Fibroblast of pulmonary artery (primary cell): Measurements from ENCODE around the gene DPP6.

Experiments used
- DNase-seq: peaks from one replicate; pipeline ENCODE4 v3.0.0-alpha.2; 2010; ENCODE audit warnings: low read depth
- H3K4me3 ChIP-seq: replicated peaks from 2 replicates; pipeline ENCODE4 v1.5.1; 2011; ENCODE audit warnings: low read depth, mild to moderate bottlenecking, control low read depth, low read length, moderate library complexity
- TF ChIP-seq, protein P1 (sequence below): IDR thresholded peaks from 2 replicates; pipeline ENCODE4 v1.5.1; 2011; ENCODE audit warnings: mild to moderate bottlenecking, control low read depth, low read length, inconsistent platforms; ENCODE audit errors: missing control alignments

DPP6 gene

GRCh38 chr7:154441811-154442210, 389.6 kb downstream of the DPP6 start:
- no peak for DNase-seq
- TF ChIP-seq, protein P1, sequence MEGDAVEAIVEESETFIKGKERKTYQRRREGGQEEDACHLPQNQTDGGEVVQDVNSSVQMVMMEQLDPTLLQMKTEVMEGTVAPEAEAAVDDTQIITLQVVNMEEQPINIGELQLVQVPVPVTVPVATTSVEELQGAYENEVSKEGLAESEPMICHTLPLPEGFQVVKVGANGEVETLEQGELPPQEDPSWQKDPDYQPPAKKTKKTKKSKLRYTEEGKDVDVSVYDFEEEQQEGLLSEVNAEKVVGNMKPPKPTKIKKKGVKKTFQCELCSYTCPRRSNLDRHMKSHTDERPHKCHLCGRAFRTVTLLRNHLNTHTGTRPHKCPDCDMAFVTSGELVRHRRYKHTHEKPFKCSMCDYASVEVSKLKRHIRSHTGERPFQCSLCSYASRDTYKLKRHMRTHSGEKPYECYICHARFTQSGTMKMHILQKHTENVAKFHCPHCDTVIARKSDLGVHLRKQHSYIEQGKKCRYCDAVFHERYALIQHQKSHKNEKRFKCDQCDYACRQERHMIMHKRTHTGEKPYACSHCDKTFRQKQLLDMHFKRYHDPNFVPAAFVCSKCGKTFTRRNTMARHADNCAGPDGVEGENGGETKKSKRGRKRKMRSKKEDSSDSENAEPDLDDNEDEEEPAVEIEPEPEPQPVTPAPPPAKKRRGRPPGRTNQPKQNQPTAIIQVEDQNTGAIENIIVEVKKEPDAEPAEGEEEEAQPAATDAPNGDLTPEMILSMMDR, result no peak
- H3K4me3 ChIP-seq, result no peak overlapping the region

GRCh38 chr7:154442939-154443338, 390.7 kb downstream of the DPP6 start:
- no peak overlapping the region for H3K4me3 ChIP-seq
- no peak for DNase-seq
- TF ChIP-seq, protein P1, result no peak

DNA sequence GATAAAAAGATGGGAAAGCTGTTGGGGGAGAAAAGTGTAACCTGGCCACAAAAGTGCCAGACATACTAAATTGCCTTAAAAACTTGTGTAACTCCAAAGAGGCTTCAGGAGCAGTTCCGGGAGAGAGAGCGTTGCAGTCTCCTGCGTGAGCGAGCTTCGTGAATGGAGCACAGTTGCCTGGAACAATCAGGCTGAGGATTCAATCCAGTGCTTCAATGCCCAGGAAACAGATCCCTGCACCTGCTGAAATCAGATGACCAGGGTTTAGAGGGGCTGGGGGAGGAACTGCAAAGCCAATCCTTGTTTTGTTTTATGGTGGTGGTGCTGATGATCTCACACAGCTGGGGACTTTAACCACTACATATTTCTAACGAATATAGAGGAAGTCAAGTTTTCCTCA, 398.3 kb downstream of the DPP6 start:
- no peak overlapping the region for H3K4me3 ChIP-seq
- TF ChIP-seq, protein P1, result no peak
- DNase-seq, result no peak

DNA sequence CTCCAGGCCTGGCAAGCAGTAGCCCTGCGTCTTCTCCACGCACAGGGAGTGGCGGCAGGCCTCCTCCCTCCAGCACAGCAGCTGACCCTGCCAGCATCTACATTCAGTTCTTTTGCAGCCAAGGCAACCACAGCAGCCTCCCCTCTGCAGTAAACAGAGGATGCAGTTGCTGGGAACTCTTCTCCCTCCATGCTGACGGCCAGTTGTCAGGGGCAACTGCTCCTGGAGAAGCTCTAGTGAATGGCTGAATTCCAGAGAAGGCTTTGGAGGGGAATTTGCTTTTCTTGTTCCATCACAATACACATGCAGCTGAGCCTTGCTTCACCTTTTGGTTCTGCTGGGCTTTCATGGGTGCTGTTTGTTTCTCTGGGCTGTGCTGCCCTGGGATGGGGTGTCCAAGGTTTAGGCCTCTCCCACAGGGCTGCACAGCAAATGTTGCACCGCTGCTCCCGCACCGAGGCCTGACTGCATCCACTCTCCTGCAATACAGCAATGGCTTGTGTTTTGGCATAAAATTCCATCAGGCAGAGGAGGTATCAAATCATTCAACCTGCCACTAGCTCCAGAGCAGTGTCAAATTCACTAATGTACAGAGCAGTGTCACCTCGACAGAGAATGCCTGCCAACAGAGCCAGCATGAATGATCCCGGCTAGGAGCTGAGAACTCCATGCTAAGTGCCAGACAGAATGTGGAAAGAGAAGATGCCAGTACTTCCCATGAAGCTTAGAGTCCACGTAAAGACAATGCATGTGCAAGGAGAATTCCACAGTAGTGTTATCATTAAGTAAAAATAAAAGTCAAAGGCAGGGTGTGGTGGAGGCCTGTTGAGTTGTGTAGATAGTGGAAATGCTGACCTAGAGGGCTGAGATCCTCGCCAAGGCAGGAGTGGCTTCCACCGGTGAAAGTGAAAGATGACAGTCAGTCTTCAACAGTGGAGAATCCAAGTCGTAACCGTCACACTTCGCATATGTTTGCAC, 399.6 kb downstream of the DPP6 start:
- TF ChIP-seq, protein P1, result no peak
- DNase-seq, result no peak
- no peak overlapping the region for H3K4me3 ChIP-seq

- TF ChIP-seq, protein P1, result no peak
- no peak overlapping the region for H3K4me3 ChIP-seq
- DNase-seq, result no peak
Observed at GRCh38 chr7:154463794-154464193, 411.6 kb downstream of the DPP6 start.

DNA sequence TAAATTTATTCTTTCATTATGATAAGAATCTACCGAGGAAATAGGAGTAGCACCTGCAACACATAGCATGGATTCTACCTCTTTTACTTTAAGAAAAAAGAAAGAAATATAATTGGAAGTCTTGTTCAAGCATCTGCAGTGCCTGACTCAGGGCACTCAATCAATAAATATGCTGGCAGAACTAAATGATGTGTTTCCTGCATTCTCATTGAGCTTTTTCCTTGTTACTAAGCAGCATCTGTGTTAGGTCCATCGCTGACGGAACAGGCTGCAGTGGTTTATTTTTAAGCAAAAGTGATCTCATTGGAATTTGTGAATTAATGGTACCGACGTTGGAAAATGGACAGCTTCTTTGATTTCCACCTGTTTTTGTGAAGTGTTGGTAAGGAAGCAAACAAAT, 417.5 kb downstream of the DPP6 start:
- H3K4me3 ChIP-seq, result no peak overlapping the region
- DNase-seq, result no peak
- TF ChIP-seq, protein P1, result no peak
